GM12878 (cell line): ENCODE results near the gene STK10. TPM values are rescaled to one million over a fixed set of nuclear protein-coding genes. Genes with fewer than 3 reads are reported as not detected.
"Not testable (repeated sequence)": the region's sequence is repeated elsewhere in the genome, so short reads cannot be mapped to it uniquely, and the experiment has no call there.

ENCODE experiments used
- ATAC-seq: fragments of 200-7000 bp; cut with Tn5 transposase; 3 replicates; pipeline ENCODE4 v1.9.1; 2020; ENCODE audit warnings: mild to moderate bottlenecking, moderate library complexity
- BruUV-seq: library from RNA; stranded (reverse); fragments of 400-500 nt; replicated peaks from 2 replicates; lab custom pipeline; 2021; lab: Mats Ljungman, UMichigan
- CTCF ChIA-PET: fragments of 300-600 bp; sonication (Branson Sonifier 250); formaldehyde crosslinking; extraction: SDS; loops from one replicate; lab custom pipeline; 2021; ENCODE audit warnings: inconsistent platforms; lab: Yijun Ruan, JAX
- POLR2A ChIA-PET: fragments of 350-600 bp; formaldehyde crosslinking; extraction: SDS; loops from one replicate; lab custom pipeline; 2021; ENCODE audit warnings: inconsistent platforms; lab: Charles Lee
- RAD21 ChIA-PET: fragments of 300-600 bp; sonication (Branson Sonifier 250); formaldehyde crosslinking; loops from one replicate; lab custom pipeline; 2023; ENCODE audit warnings: antibody characterized with exemption; ENCODE audit not compliant: unreplicated experiment; lab: Charles Lee
- SMC1A ChIA-PET: fragments of 300-600 bp; sonication (Branson Sonifier 250); formaldehyde crosslinking; loops from one replicate; lab custom pipeline; 2023; ENCODE audit not compliant: unreplicated experiment, uncharacterized antibody; lab: Charles Lee
- DNase-seq: peaks from one replicate; pipeline ENCODE4 v3.0.0-alpha.2; 2011; ENCODE audit warnings: low read depth, low spot score
- FAIRE-seq: peaks from 3 replicates; lab custom pipeline; 2011; peaks lifted over from hg19 to GRCh38; lab: Jason Lieb, UNC
- H2AFZ ChIP-seq: 2 replicates; pipeline ENCODE4 v1.6.0; 2011; ENCODE audit warnings: low read depth, low read length, control low read depth; ENCODE audit not compliant: control insufficient read depth
- H3K27ac ChIP-seq: 2 replicates; pipeline ENCODE4 v1.5.1; 2011; ENCODE audit warnings: control low read depth; ENCODE audit not compliant: control insufficient read depth, insufficient read depth
- H3K27me3 ChIP-seq, 2 experiments: replicated peaks in 1 of 2; 2 replicates each; pipeline versions ENCODE4 v1.6.0 to v1.6.1; 2011; ENCODE audit warnings: low read length in 1 of 2; ENCODE audit not compliant: control insufficient read depth in 2 of 2, insufficient read depth in 2 of 2
- H3K36me3 ChIP-seq, 2 experiments: 2 replicates each; pipeline ENCODE4 v1.5.1; 2011; ENCODE audit warnings: low read length in 1 of 2; ENCODE audit not compliant: control insufficient read depth in 2 of 2, insufficient read depth in 2 of 2
- H3K4me1 ChIP-seq: 2 replicates; pipeline ENCODE4 v1.6.1; 2011; ENCODE audit warnings: mild to moderate bottlenecking, low read length, moderate library complexity, mixed read lengths; ENCODE audit not compliant: control insufficient read depth, insufficient read depth
- H3K4me2 ChIP-seq: 2 replicates; pipeline ENCODE4 v1.6.0; 2011; ENCODE audit warnings: control low read depth; ENCODE audit not compliant: control insufficient read depth, insufficient read depth
- H3K4me3 ChIP-seq: fragments of 200-600 bp; sonication (generic); 2 replicates; pipeline ENCODE4 v1.5.1; 2016
- H3K79me2 ChIP-seq: 2 replicates; pipeline ENCODE4 v1.6.0; 2011; ENCODE audit warnings: low read length; ENCODE audit not compliant: control insufficient read depth, insufficient read depth
- H3K9ac ChIP-seq: 2 replicates; pipeline ENCODE4 v1.8.0; 2011; ENCODE audit warnings: low read length, control low read depth, mixed read lengths; ENCODE audit not compliant: control insufficient read depth, insufficient read depth
- H3K9me3 ChIP-seq: replicated peaks from 3 replicates; pipeline ENCODE4 v1.5.1; 2011; ENCODE audit warnings: mild to moderate bottlenecking, low read length; ENCODE audit not compliant: control insufficient read depth, insufficient read depth
- H4K20me1 ChIP-seq: 2 replicates; pipeline ENCODE4 v1.6.0; 2011; ENCODE audit not compliant: control insufficient read depth, insufficient read depth
- NFYB ChIP-seq: IDR thresholded peaks from 2 replicates; pipeline ENCODE4 v1.6.1; 2011; ENCODE audit warnings: low read depth, mild to moderate bottlenecking, low read length, improper control_type of control experiment, moderate library complexity; ENCODE audit not compliant: insufficient read depth
- WGBS: methylation state at CpG from one replicate; pipeline ENCODE4 v1.1.6; 2016; ENCODE audit warnings: low lambda C conversion rate; ENCODE audit not compliant: insufficient replicate concordance, insufficient coverage; ENCODE audit errors: missing lambda C conversion rate; 5-methylcytosine and 5-hydroxymethylcytosine counted together
- in situ Hi-C: fragments of 300-500 bp; cut with MboI; formaldehyde crosslinking; loops from 9 replicates; pipeline ENCODE4 v1.14.3; 2018; ENCODE audit warnings: mixed read lengths
- intact Hi-C: fragments of 100-400 bp; cut with micrococcal nuclease; formaldehyde crosslinking; loops from one replicate; pipeline ENCODE4 v1.14.2; 2022; ENCODE audit not compliant: unreplicated experiment
- polyA plus RNA-seq, 11 experiments: library from polyadenylated mRNA; depleted of rRNA in 4 of 11; unstranded in 6 of 11; stranded (reverse) in 5 of 11; fragments of >200 nt; fragmentation: Nextera tagmentation in 4 of 11; fragmentation: Illumina TruSeq in 1 of 11; extraction: Ambion mirVana in 4 of 11; extraction: Trizol in 1 of 11; gene quantifications; 1 replicate in 1 of 11; 2 replicates in 10 of 11; pipeline versions ENCODE4 v1.2.1 to v1.2.3, GENCODE V29; 2011 to 2016; ENCODE audit warnings: inconsistent platforms in 2 of 11, missing spikeins in 2 of 11, low read depth in 1 of 11
- total RNA-seq, 4 experiments: library from RNA; depleted of rRNA in 3 of 4; stranded (reverse); fragments of >200 nt in 3 of 4; fragmentation: Illumina TruSeq in 1 of 4; extraction: Trizol in 1 of 4; gene quantifications; 2 replicates each; pipeline versions ENCODE4 v1.2.1 to v1.2.3, GENCODE V29; 2013 to 2021
- TF ChIP-seq, protein P1 (sequence below): fragments of 450-650 bp; formaldehyde crosslinking; IDR thresholded peaks from 2 replicates; pipeline ENCODE4 v1.5.0; 2022; ENCODE audit warnings: mild to moderate bottlenecking, missing genetic modification characterization

Gene STK10
- total and polyA plus RNA-seq, 10 of the 15 experiments (the other 5 are each of a cell fraction or from before 2014, with no cell fraction given), result 14.2 to 96.4 (median 50.6) TPM

DNA sequence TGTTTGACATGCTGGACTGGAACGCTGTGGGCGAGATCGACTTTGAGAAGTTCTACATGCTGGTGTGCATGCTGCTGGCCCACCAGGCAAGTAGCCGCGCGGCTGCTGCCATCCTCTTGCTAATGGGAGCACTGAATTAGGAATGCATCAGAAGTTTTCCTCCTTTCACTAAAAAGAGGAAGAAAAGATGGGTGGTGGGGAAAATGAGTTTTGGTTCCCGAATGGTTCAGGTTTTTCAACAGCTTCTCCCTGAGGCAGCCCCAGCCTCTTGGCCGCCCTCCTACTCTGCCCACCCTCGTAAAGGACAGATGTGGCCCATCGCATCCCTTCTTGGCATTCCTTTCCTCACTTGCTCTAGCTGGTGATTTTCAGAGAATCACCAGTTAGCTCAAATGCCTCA is 11.4 kb upstream of the STK10 start (continued):
- TF ChIP-seq, protein P1, sequence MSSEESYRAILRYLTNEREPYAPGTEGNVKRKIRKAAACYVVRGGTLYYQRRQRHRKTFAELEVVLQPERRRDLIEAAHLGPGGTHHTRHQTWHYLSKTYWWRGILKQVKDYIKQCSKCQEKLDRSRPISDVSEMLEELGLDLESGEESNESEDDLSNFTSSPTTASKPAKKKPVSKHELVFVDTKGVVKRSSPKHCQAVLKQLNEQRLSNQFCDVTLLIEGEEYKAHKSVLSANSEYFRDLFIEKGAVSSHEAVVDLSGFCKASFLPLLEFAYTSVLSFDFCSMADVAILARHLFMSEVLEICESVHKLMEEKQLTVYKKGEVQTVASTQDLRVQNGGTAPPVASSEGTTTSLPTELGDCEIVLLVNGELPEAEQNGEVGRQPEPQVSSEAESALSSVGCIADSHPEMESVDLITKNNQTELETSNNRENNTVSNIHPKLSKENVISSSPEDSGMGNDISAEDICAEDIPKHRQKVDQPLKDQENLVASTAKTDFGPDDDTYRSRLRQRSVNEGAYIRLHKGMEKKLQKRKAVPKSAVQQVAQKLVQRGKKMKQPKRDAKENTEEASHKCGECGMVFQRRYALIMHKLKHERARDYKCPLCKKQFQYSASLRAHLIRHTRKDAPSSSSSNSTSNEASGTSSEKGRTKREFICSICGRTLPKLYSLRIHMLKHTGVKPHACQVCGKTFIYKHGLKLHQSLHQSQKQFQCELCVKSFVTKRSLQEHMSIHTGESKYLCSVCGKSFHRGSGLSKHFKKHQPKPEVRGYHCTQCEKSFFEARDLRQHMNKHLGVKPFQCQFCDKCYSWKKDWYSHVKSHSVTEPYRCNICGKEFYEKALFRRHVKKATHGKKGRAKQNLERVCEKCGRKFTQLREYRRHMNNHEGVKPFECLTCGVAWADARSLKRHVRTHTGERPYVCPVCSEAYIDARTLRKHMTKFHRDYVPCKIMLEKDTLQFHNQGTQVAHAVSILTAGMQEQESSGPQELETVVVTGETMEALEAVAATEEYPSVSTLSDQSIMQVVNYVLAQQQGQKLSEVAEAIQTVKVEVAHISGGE (CRISPR knock-in tag), result no peak

DNA sequence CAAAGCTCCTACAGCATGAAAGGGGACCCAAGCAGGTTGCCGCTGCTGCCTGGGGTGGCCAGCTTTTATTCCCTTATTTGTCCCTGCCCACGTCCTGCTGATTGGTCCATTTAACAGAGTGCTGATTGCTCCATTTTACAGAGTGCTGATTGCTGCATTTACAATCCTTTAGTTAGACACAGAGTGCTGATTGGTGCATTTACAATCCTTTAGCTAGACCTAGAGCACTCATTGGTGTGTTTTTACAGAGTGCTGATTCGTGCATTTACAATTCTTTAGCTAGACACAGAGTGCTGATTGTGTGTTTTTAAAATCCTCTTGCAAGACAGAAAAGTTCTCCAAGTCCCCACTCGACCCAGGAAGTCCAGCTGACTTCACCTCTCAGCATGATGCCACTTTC is 9.8 kb upstream of the STK10 start:
- in situ Hi-C loops, H2AFZ ChIP-seq: not testable (repeated sequence)
- RAD21 ChIA-PET, result interaction anchor here (0.9 kb wide), 1 partner anchor 95 kb away, joined by 3 read pairs; no protein-coding TSS in a partner anchor

More for the DNA sequence above, 9.8 kb upstream of the STK10 start:
- H3K79me2 ChIP-seq, ATAC-seq, H3K36me3 ChIP-seq, DNase-seq, H3K27ac ChIP-seq, intact Hi-C loops, H3K4me2 ChIP-seq, POLR2A ChIA-PET, H4K20me1 ChIP-seq, BruUV-seq, H3K9ac ChIP-seq, H3K27me3 ChIP-seq, H3K4me3 ChIP-seq, H3K9me3 ChIP-seq, FAIRE-seq, H3K4me1 ChIP-seq: not testable (repeated sequence)
- 49% methylated on average over 4 of the region's 4 CpGs for WGBS
- TF ChIP-seq NFYB, result peak; percentile 71
- SMC1A ChIA-PET, result interaction anchor here (1.1 kb wide), 1 partner anchor 286 kb away, joined by 3 read pairs; no protein-coding TSS in a partner anchor
- CTCF ChIA-PET, result interaction anchor here (0.6 to 2.9 kb wide), 3 partner anchors 8 to 730 kb away, joined by 3 to 14 read pairs (median 3); partner anchors contain the start of gene STK10
